H1 (cell line): Measurements from ENCODE around the gene GOLGA7B. TPM values are rescaled to one million over a fixed set of nuclear protein-coding genes. Genes with fewer than 3 reads are reported as not detected.

Source experiments
- CTCF ChIA-PET: fragments of 300-600 bp; sonication (Branson Sonifier 250); formaldehyde crosslinking; loops from one replicate; lab custom pipeline; 2021; ENCODE audit not compliant: partially characterized antibody; lab: Charles Lee
- POLR2A ChIA-PET: fragments of 300-600 bp; sonication (Branson Sonifier 250); formaldehyde crosslinking; loops from one replicate; lab custom pipeline; 2021; ENCODE audit warnings: inconsistent platforms; ENCODE audit not compliant: partially characterized antibody; lab: Charles Lee
- DNase-seq, 2 experiments: peaks; one replicate each; pipeline versions ENCODE4 v3.0.0 to v3.0.0-alpha.2; 2010 to 2022; ENCODE audit warnings: low spot score in 2 of 2, low read depth in 1 of 2, mixed read lengths in 1 of 2
- FAIRE-seq: peaks from 2 replicates; lab custom pipeline; 2011; peaks lifted over from hg19 to GRCh38; lab: Jason Lieb, UNC
- H2AFZ ChIP-seq: 2 replicates; pipeline ENCODE4 v1.8.1; 2012; ENCODE audit warnings: low read length, inconsistent platforms
- H2AK5ac ChIP-seq: 2 replicates; pipeline ENCODE4 v1.6.1; 2013; ENCODE audit warnings: low read depth, low read length
- H2BK120ac ChIP-seq: replicated peaks from 2 replicates; pipeline ENCODE3; 2013; ENCODE audit warnings: low read depth, low read length, inconsistent platforms
- H2BK12ac ChIP-seq: 2 replicates; pipeline ENCODE4 v1.6.1; 2013; ENCODE audit warnings: low read depth, low read length
- H2BK15ac ChIP-seq: 2 replicates; pipeline ENCODE4 v1.6.1; 2013; ENCODE audit warnings: low read length
- H2BK20ac ChIP-seq: 2 replicates; pipeline ENCODE4 v1.6.1; 2013; ENCODE audit warnings: low read length
- H2BK5ac ChIP-seq: 2 replicates; pipeline ENCODE4 v1.6.1; 2013; ENCODE audit warnings: low read depth, low read length
- H3K14ac ChIP-seq: 2 replicates; pipeline ENCODE4 v1.6.1; 2013; ENCODE audit warnings: inconsistent platforms; ENCODE audit not compliant: insufficient read length
- H3K18ac ChIP-seq: 2 replicates; pipeline ENCODE4 v1.6.1; 2013; ENCODE audit warnings: low read length; ENCODE audit errors: extremely low read depth
- H3K23ac ChIP-seq: 2 replicates; pipeline ENCODE4 v1.6.1; 2013; ENCODE audit warnings: inconsistent platforms; ENCODE audit not compliant: insufficient read length
- H3K23me2 ChIP-seq: 2 replicates; pipeline ENCODE4 v1.6.1; 2013; ENCODE audit warnings: low read depth, low read length
- H3K27ac ChIP-seq: 2 replicates; pipeline ENCODE4 v1.6.1; 2011; ENCODE audit warnings: low read depth, low read length, inconsistent platforms
- H3K27me3 ChIP-seq, 4 experiments: replicated peaks in 1 of 4; 1 replicate in 1 of 4; 2 replicates in 3 of 4; pipeline versions ENCODE4 v1.6.1 to v1.8.1; 2011 to 2013; ENCODE audit warnings: low read length in 3 of 4, mild to moderate bottlenecking in 3 of 4, inconsistent platforms in 2 of 4, mixed read lengths in 2 of 4, moderate library complexity in 1 of 4; ENCODE audit not compliant: control insufficient read depth in 3 of 4, insufficient read depth in 3 of 4; ENCODE audit errors: extremely low read depth in 1 of 4
- H3K36me3 ChIP-seq, 4 experiments: 2 replicates each; pipeline versions ENCODE4 v1.6.1 to v1.8.1; 2011 to 2013; ENCODE audit warnings: mild to moderate bottlenecking in 4 of 4, low read length in 3 of 4, moderate library complexity in 2 of 4, control low read depth in 1 of 4, inconsistent platforms in 1 of 4; ENCODE audit not compliant: insufficient read depth in 4 of 4, control insufficient read depth in 2 of 4
- H3K4ac ChIP-seq: replicated peaks from 2 replicates; pipeline ENCODE3; 2013; ENCODE audit warnings: low read length, low read depth, mixed read lengths, inconsistent platforms; ENCODE audit not compliant: insufficient read length
- H3K4me1 ChIP-seq, 4 experiments: replicated peaks in 1 of 4; 1 replicate in 1 of 4; 2 replicates in 3 of 4; pipeline versions ENCODE4 v1.6.1 to v1.8.1; 2011 to 2013; ENCODE audit warnings: low read length in 3 of 4, inconsistent platforms in 2 of 4, mixed read lengths in 1 of 4; ENCODE audit not compliant: insufficient read depth in 4 of 4, control insufficient read depth in 3 of 4
- H3K4me2 ChIP-seq, 2 experiments: 2 replicates each; pipeline versions ENCODE4 v1.6.1 to v1.8.1; 2011 to 2013; ENCODE audit warnings: low read depth in 2 of 2, low read length in 2 of 2, control low read depth in 1 of 2, inconsistent platforms in 1 of 2, mild to moderate bottlenecking in 1 of 2; ENCODE audit not compliant: insufficient read depth in 1 of 2
- H3K4me3 ChIP-seq, 4 experiments: fragments of 200-600, 300-600 bp in 1 of 4; sonication (generic), shearing (Covaris generic), sonication (Bioruptor Twin) in 1 of 4; 2 replicates each; pipeline versions ENCODE4 v1.5.1 to v1.8.1; 2011 to 2016; ENCODE audit warnings: low read length in 4 of 4, low read depth in 3 of 4, control low read depth in 2 of 4, inconsistent platforms in 2 of 4, mild to moderate bottlenecking in 2 of 4, mixed read lengths in 1 of 4, moderate library complexity in 1 of 4; ENCODE audit not compliant: insufficient read depth in 2 of 4; ENCODE audit errors: extremely low read depth in 1 of 4
- H3K56ac ChIP-seq: replicated peaks from 2 replicates; pipeline ENCODE3; 2013; ENCODE audit warnings: low read depth, mild to moderate bottlenecking, mixed read lengths, low read length, inconsistent platforms; ENCODE audit not compliant: insufficient read length
- H3K79me1 ChIP-seq: 2 replicates; pipeline ENCODE4 v1.6.1; 2013; ENCODE audit warnings: low read depth, low read length, control low read depth
- H3K79me2 ChIP-seq, 2 experiments: 2 replicates each; pipeline versions ENCODE4 v1.6.1 to v1.8.1; 2012 to 2013; ENCODE audit warnings: low read length in 2 of 2, mild to moderate bottlenecking in 2 of 2, inconsistent platforms in 1 of 2; ENCODE audit not compliant: insufficient read depth in 2 of 2, control insufficient read depth in 1 of 2
- H3K9ac ChIP-seq, 4 experiments: replicated peaks in 1 of 4; 1 replicate in 1 of 4; 2 replicates in 3 of 4; pipeline versions ENCODE4 v1.6.1 to v1.8.1; 2011 to 2013; ENCODE audit warnings: low read depth in 3 of 4, low read length in 3 of 4, control low read depth in 2 of 4, mild to moderate bottlenecking in 2 of 4, moderate library complexity in 2 of 4, inconsistent platforms in 1 of 4; ENCODE audit errors: extremely low read depth in 1 of 4
- H3K9me3 ChIP-seq, 2 experiments: 2 replicates each; pipeline versions ENCODE4 v1.6.1 to v1.8.1; 2012 to 2013; ENCODE audit warnings: mild to moderate bottlenecking in 2 of 2, moderate library complexity in 2 of 2, control low read depth in 1 of 2, inconsistent platforms in 1 of 2, low read depth in 1 of 2, low read length in 1 of 2, mixed read lengths in 1 of 2; ENCODE audit not compliant: insufficient read depth in 2 of 2
- H4K20me1 ChIP-seq, 2 experiments: replicated peaks in 1 of 2; 2 replicates each; pipeline versions ENCODE3 to v1.8.1; 2011 to 2013; ENCODE audit warnings: inconsistent platforms in 2 of 2, low read length in 2 of 2, mild to moderate bottlenecking in 1 of 2; ENCODE audit not compliant: insufficient read depth in 2 of 2, control insufficient read depth in 1 of 2
- H4K5ac ChIP-seq: 2 replicates; pipeline ENCODE4 v1.6.1; 2013; ENCODE audit warnings: low read length, low read depth, mixed read lengths, inconsistent platforms; ENCODE audit not compliant: insufficient read length
- H4K8ac ChIP-seq: 2 replicates; pipeline ENCODE4 v1.8.0; 2013; ENCODE audit warnings: mild to moderate bottlenecking, moderate library complexity, low read length, inconsistent platforms; ENCODE audit not compliant: insufficient read depth; ENCODE audit errors: extremely low read depth
- H4K91ac ChIP-seq: replicated peaks from 2 replicates; pipeline ENCODE3; 2013; ENCODE audit warnings: low read length, mixed read lengths, inconsistent platforms; ENCODE audit not compliant: insufficient read length
- ATF3 ChIP-seq: IDR thresholded peaks from 2 replicates; pipeline ENCODE4 v1.6.1; 2011; ENCODE audit warnings: low read depth, mild to moderate bottlenecking, low read length; ENCODE audit not compliant: insufficient read depth
- JUN ChIP-seq: IDR thresholded peaks from 2 replicates; pipeline ENCODE4 v1.6.1; 2011; ENCODE audit warnings: low read depth, mild to moderate bottlenecking, improper control_type of control experiment, low read length
- KDM4A ChIP-seq: IDR thresholded peaks from one replicate; pipeline ENCODE4 v1.7.1; 2012; ENCODE audit warnings: low read depth, mild to moderate bottlenecking, moderate library complexity, low read length, inconsistent platforms; ENCODE audit not compliant: severe bottlenecking
- RAD21 ChIP-seq, 2 experiments: IDR thresholded peaks in 1 of 2; conservative IDR thresholded peaks in 1 of 2; 2 replicates each; pipeline ENCODE4 v1.6.1; 2011; ENCODE audit warnings: low read depth in 2 of 2, low read length in 2 of 2, improper control_type of control experiment in 1 of 2, inconsistent platforms in 1 of 2, mild to moderate bottlenecking in 1 of 2, moderate library complexity in 1 of 2
- SIN3A ChIP-seq, 2 experiments: IDR thresholded peaks in 1 of 2; conservative IDR thresholded peaks in 1 of 2; 2 replicates each; pipeline ENCODE4 v1.6.1; 2011 to 2012; ENCODE audit warnings: low read length in 2 of 2, improper control_type of control experiment in 1 of 2, low read depth in 1 of 2, mild to moderate bottlenecking in 1 of 2
- WGBS, 2 experiments: shearing (Covaris generic) in 1 of 2; methylation state at CpG; one replicate each; pipeline versions ENCODE4 v1.1.6 to v1.1.7; 2013 to 2015; ENCODE audit warnings: low lambda C conversion rate in 2 of 2, mixed read lengths in 2 of 2, inconsistent platforms in 1 of 2, low coverage in 1 of 2, missing lambda C conversion rate in 1 of 2; ENCODE audit not compliant: insufficient replicate concordance in 2 of 2, insufficient coverage in 1 of 2, insufficient read length in 1 of 2; ENCODE audit errors: extremely low coverage in 1 of 2, missing lambda C conversion rate in 1 of 2; 5-methylcytosine and 5-hydroxymethylcytosine counted together
- long read RNA-seq, 2 experiments: library from RNA in 1 of 2; library from capped mRNA in 1 of 2; stranded (forward); transcript quantifications; one replicate each; pipeline ENCODE4 v2.0.0, GENCODE V29; 2021; ENCODE audit warnings: inconsistent platforms in 1 of 2
- polyA minus RNA-seq, 3 experiments: library from RNA; depleted of rRNA, polyadenylated mRNA; stranded (reverse); fragments of >200 nt; gene quantifications; 1 replicate in 2 of 3; 2 replicates in 1 of 3; pipeline ENCODE4 v1.2.3, GENCODE V29; 2011
- polyA plus RNA-seq, 7 experiments: library from polyadenylated mRNA; depleted of rRNA in 3 of 7; stranded (reverse) in 5 of 7; unstranded in 2 of 7; fragments of >200 nt in 5 of 7; fragments of 200-250 nt in 2 of 7; gene quantifications; 1 replicate in 5 of 7; 2 replicates in 1 of 7; 4 replicates in 1 of 7; pipeline versions ENCODE4 v1.2.1 to v1.2.3, GENCODE V29; 2011 to 2013; ENCODE audit warnings: missing spikeins in 2 of 7, mixed read lengths in 2 of 7
- total RNA-seq: library from RNA; stranded (reverse); fragmentation: NEBNext Ultra II Directional; extraction: Animal tissue kit (Norgen Biotek cat#: 25700); gene quantifications from 2 replicates; pipeline ENCODE4 v1.2.1, GENCODE V29; 2021

The GOLGA7B gene
- 0.04 TPM in 1 of 2 replicates, not detected in the other for total RNA-seq
- polyA plus RNA-seq (2011; rRNA removed): 0.02 and 0.14 TPM in 2 replicates
- polyA plus RNA-seq (2011; cell fraction: cytosol; rRNA removed): 0.14 TPM
- 0.27 TPM for polyA plus RNA-seq (2011; cell fraction: nucleus; rRNA removed)
- polyA plus RNA-seq (2012, experiment 1 of 2): 0.08 to 0.29 TPM (median 0.18 TPM) in 4 replicates
- polyA plus RNA-seq (2012, experiment 2 of 2): 0.04 TPM
- 0.02 TPM for polyA plus RNA-seq (2013, experiment 1 of 2)
- 0.02 TPM for polyA plus RNA-seq (2013, experiment 2 of 2)
- polyA minus RNA-seq (2011; rRNA and poly(A)+ RNA removed): 0.13 and 0.24 TPM in 2 replicates
- polyA minus RNA-seq (2011; cell fraction: cytosol; rRNA and poly(A)+ RNA removed): not detected
- polyA minus RNA-seq (2011; cell fraction: nucleus; rRNA and poly(A)+ RNA removed): not detected
- long read RNA-seq, experiment 1: 0 reads
- long read RNA-seq, experiment 2: 0 reads

- Histone ChIP-seq H3K4me1 (peaks cover 0 to 4% (median under 1%) of the 10 kb centered on the region in 4 experiments; a peak in 6 of 7 replicates), H2BK120ac (no peak within 1 kb of the TSS), H2BK20ac (no peak within 1 kb of the TSS), H2BK15ac (peak within 1 kb of the TSS; percentile 25; the same call in 1 of the 2 replicates), H4K5ac (no peak within 1 kb of the TSS), H3K4me3 (peak within 1 kb of the TSS; percentile 29 to 71 (median 42)), H3K9ac (no peak within 1 kb of the TSS), H3K79me2 (no peaks in the 10 kb centered on the region), H2AK5ac (no peak within 1 kb of the TSS), H3K18ac (no peak within 1 kb of the TSS), H3K14ac (no peak within 1 kb of the TSS), H3K9me3 (no peaks in the 10 kb centered on the region), H4K91ac (no peak within 1 kb of the TSS), H3K23me2 (peaks cover 1% of the 10 kb centered on the region; the same call in 1 of the 2 replicates), H4K20me1 (peaks cover 0 to 3% of the 10 kb centered on the region in 2 experiments), H3K36me3 (no peaks in the 10 kb centered on the region), H3K4ac (no peak within 1 kb of the TSS), H3K56ac (no peak within 1 kb of the TSS), H3K27ac (no peak within 1 kb of the TSS), H2BK12ac (no peak within 1 kb of the TSS), H3K23ac (no peak within 1 kb of the TSS), H4K8ac (no peak within 1 kb of the TSS), H2BK5ac (no peak within 1 kb of the TSS), H3K79me1 (no peaks in the 10 kb centered on the region), H3K4me2 (peak within 1 kb of the TSS; percentile 75 to 76), H2AFZ (peak within 1 kb of the TSS; percentile 75; the same call in 1 of the 2 replicates), H3K27me3 (peaks cover 0 to 25% (median 14%) of the 10 kb centered on the region in 4 experiments; a peak in 6 of 7 replicates)
- ChIA-PET POLR2A (interaction anchor here (1.3 to 1.7 kb wide), 2 partner anchors 11 to 13 kb away, joined by 3 to 5 read pairs; no protein-coding TSS in a partner anchor), CTCF (interaction anchor here (0.7 to 1.9 kb wide), 8 partner anchors 20 to 178 kb away, joined by 3 to 6 read pairs (median 4); no protein-coding TSS in a partner anchor)
- no peak for FAIRE-seq
- DNase-seq: peak in 1 of 2 experiments; percentile 86
- TF ChIP-seq JUN: no peak
- peak; percentile 75 for TF ChIP-seq KDM4A
- no peak for TF ChIP-seq ATF3
- TF ChIP-seq RAD21 (IDR thresholded peaks at IDR 0.05 in 1 of 2, conservative IDR thresholded peaks at IDR 0.05 in 1 of 2; ENCODE audit: low read depth in 2 of 2, low read length in 2 of 2): 0 out of 4 replicates have a peak, but pooled peaks of 1 of the 2 experiments have one; percentile 6
- TF ChIP-seq SIN3A (conservative IDR thresholded peaks at IDR 0.05 in 1 of 2, IDR thresholded peaks at IDR 0.05 in 1 of 2; ENCODE audit: low read depth in 1 of 2, low read length in 2 of 2): peak; percentile 83 to 88
- WGBS, 2 experiments: 1% methylated on average over 20 of the region's 87 CpGs; no CpG with 5 or more reads in 1 of the 2 experiments
These were observed at the start of gene GOLGA7B for GRCh38 chr10:97849687-97850402. TSS of gene GOLGA7B (plus strand) at chr10:97849843. CDS start at chr10:97850304, 461 bp downstream.
